GM12878 (cell line): ENCODE measurements around the gene TLCD5. TPM values are rescaled to one million over a fixed set of nuclear protein-coding genes. Genes with fewer than 3 reads are reported as not detected.

Experiments
- ATAC-seq: fragments of 200-7000 bp; cut with Tn5 transposase; 3 replicates; pipeline ENCODE4 v1.9.1; 2020; ENCODE audit warnings: mild to moderate bottlenecking, moderate library complexity
- BruUV-seq: library from RNA; stranded (reverse); fragments of 400-500 nt; replicated peaks from 2 replicates; lab custom pipeline; 2021; lab: Mats Ljungman, UMichigan
- CTCF ChIA-PET: fragments of 300-600 bp; sonication (Branson Sonifier 250); formaldehyde crosslinking; extraction: SDS; loops from one replicate; lab custom pipeline; 2021; ENCODE audit warnings: inconsistent platforms; lab: Yijun Ruan, JAX
- POLR2A ChIA-PET: fragments of 350-600 bp; formaldehyde crosslinking; extraction: SDS; loops from one replicate; lab custom pipeline; 2021; ENCODE audit warnings: inconsistent platforms; lab: Charles Lee
- RAD21 ChIA-PET: fragments of 300-600 bp; sonication (Branson Sonifier 250); formaldehyde crosslinking; loops from one replicate; lab custom pipeline; 2023; ENCODE audit warnings: antibody characterized with exemption; ENCODE audit not compliant: unreplicated experiment; lab: Charles Lee
- SMC1A ChIA-PET: fragments of 300-600 bp; sonication (Branson Sonifier 250); formaldehyde crosslinking; loops from one replicate; lab custom pipeline; 2023; ENCODE audit not compliant: unreplicated experiment, uncharacterized antibody; lab: Charles Lee
- DNase-seq: peaks from one replicate; pipeline ENCODE4 v3.0.0-alpha.2; 2011; ENCODE audit warnings: low read depth, low spot score
- FAIRE-seq: peaks from 3 replicates; lab custom pipeline; 2011; peaks lifted over from hg19 to GRCh38; lab: Jason Lieb, UNC
- H2AFZ ChIP-seq: 2 replicates; pipeline ENCODE4 v1.6.0; 2011; ENCODE audit warnings: low read depth, low read length, control low read depth; ENCODE audit not compliant: control insufficient read depth
- H3K27ac ChIP-seq: 2 replicates; pipeline ENCODE4 v1.5.1; 2011; ENCODE audit warnings: control low read depth; ENCODE audit not compliant: control insufficient read depth, insufficient read depth
- H3K27me3 ChIP-seq, 2 experiments: replicated peaks in 1 of 2; 2 replicates each; pipeline versions ENCODE4 v1.6.0 to v1.6.1; 2011; ENCODE audit warnings: low read length in 1 of 2; ENCODE audit not compliant: control insufficient read depth in 2 of 2, insufficient read depth in 2 of 2
- H3K36me3 ChIP-seq, 2 experiments: 2 replicates each; pipeline ENCODE4 v1.5.1; 2011; ENCODE audit warnings: low read length in 1 of 2; ENCODE audit not compliant: control insufficient read depth in 2 of 2, insufficient read depth in 2 of 2
- H3K4me1 ChIP-seq: 2 replicates; pipeline ENCODE4 v1.6.1; 2011; ENCODE audit warnings: mild to moderate bottlenecking, low read length, moderate library complexity, mixed read lengths; ENCODE audit not compliant: control insufficient read depth, insufficient read depth
- H3K4me2 ChIP-seq: 2 replicates; pipeline ENCODE4 v1.6.0; 2011; ENCODE audit warnings: control low read depth; ENCODE audit not compliant: control insufficient read depth, insufficient read depth
- H3K4me3 ChIP-seq: fragments of 200-600 bp; sonication (generic); 2 replicates; pipeline ENCODE4 v1.5.1; 2016
- H3K79me2 ChIP-seq: 2 replicates; pipeline ENCODE4 v1.6.0; 2011; ENCODE audit warnings: low read length; ENCODE audit not compliant: control insufficient read depth, insufficient read depth
- H3K9ac ChIP-seq: 2 replicates; pipeline ENCODE4 v1.8.0; 2011; ENCODE audit warnings: low read length, control low read depth, mixed read lengths; ENCODE audit not compliant: control insufficient read depth, insufficient read depth
- H3K9me3 ChIP-seq: replicated peaks from 3 replicates; pipeline ENCODE4 v1.5.1; 2011; ENCODE audit warnings: mild to moderate bottlenecking, low read length; ENCODE audit not compliant: control insufficient read depth, insufficient read depth
- H4K20me1 ChIP-seq: 2 replicates; pipeline ENCODE4 v1.6.0; 2011; ENCODE audit not compliant: control insufficient read depth, insufficient read depth
- SPI1 ChIP-seq: IDR thresholded peaks from 2 replicates; pipeline ENCODE4 v1.6.1; 2011; ENCODE audit warnings: low read depth, mild to moderate bottlenecking, low read length, moderate library complexity, borderline replicate concordance; ENCODE audit not compliant: insufficient read depth
- TCF7 ChIP-seq: IDR thresholded peaks from 2 replicates; pipeline ENCODE4 v1.6.1; 2014; ENCODE audit warnings: antibody characterized with exemption, borderline replicate concordance
- ZSCAN29 ChIP-seq: fragments of 450-650 bp; IDR thresholded peaks from 2 replicates; pipeline ENCODE4 v1.6.1; 2017; ENCODE audit warnings: mild to moderate bottlenecking, moderate library complexity
- WGBS: methylation state at CpG from one replicate; pipeline ENCODE4 v1.1.6; 2016; ENCODE audit warnings: low lambda C conversion rate; ENCODE audit not compliant: insufficient replicate concordance, insufficient coverage; ENCODE audit errors: missing lambda C conversion rate; 5-methylcytosine and 5-hydroxymethylcytosine counted together
- in situ Hi-C: fragments of 300-500 bp; cut with MboI; formaldehyde crosslinking; loops from 9 replicates; pipeline ENCODE4 v1.14.3; 2018; ENCODE audit warnings: mixed read lengths
- intact Hi-C: fragments of 100-400 bp; cut with micrococcal nuclease; formaldehyde crosslinking; loops from one replicate; pipeline ENCODE4 v1.14.2; 2022; ENCODE audit not compliant: unreplicated experiment
- polyA plus RNA-seq, 11 experiments: library from polyadenylated mRNA; depleted of rRNA in 4 of 11; unstranded in 6 of 11; stranded (reverse) in 5 of 11; fragments of >200 nt; fragmentation: Nextera tagmentation in 4 of 11; fragmentation: Illumina TruSeq in 1 of 11; extraction: Ambion mirVana in 4 of 11; extraction: Trizol in 1 of 11; gene quantifications; 1 replicate in 1 of 11; 2 replicates in 10 of 11; pipeline versions ENCODE4 v1.2.1 to v1.2.3, GENCODE V29; 2011 to 2016; ENCODE audit warnings: inconsistent platforms in 2 of 11, missing spikeins in 2 of 11, low read depth in 1 of 11
- total RNA-seq, 4 experiments: library from RNA; depleted of rRNA in 3 of 4; stranded (reverse); fragments of >200 nt in 3 of 4; fragmentation: Illumina TruSeq in 1 of 4; extraction: Trizol in 1 of 4; gene quantifications; 2 replicates each; pipeline versions ENCODE4 v1.2.1 to v1.2.3, GENCODE V29; 2013 to 2021

The TLCD5 gene
- total and polyA plus RNA-seq, 10 of the 15 experiments (the other 5 are each of a cell fraction or from before 2014, with no cell fraction given) = 2.4 to 13.3 (median 3.2) TPM

DNA sequence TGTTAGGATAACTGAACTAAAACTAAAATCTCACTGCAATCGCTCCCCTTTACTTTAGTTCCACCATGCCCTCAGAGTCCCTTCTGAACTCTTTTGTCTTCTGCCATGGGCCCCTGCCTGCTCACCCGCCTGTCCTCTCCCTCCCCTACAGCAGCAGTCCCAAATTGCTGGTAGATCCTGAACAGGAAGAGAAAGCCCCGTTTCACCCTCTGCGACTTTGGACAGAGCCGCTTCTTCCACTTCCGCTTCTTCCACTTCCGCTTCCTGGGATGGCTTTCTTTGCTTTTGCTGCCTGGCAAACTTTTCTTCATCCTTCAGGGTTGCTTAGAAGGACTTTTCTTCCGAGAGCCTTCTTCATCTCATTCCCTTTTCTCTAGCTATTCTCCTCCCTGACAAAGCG, 35.7 kb upstream of the TLCD5 start:
- no peak for ATAC-seq
- H3K79me2 ChIP-seq = no peaks in the 10 kb centered on the region
- no peak overlapping the region for H3K4me3 ChIP-seq
- TF ChIP-seq ZSCAN29 = no peak
- peak; percentile 63; the same call in 1 of the 2 replicates for TF ChIP-seq SPI1
- H3K27ac ChIP-seq = no peak overlapping the region
- H3K27me3 ChIP-seq = no peaks in the 10 kb centered on the region; a peak in 1 of 4 replicates
- DNase-seq = no peak
- CTCF ChIA-PET = interaction anchor here (0.6 to 6.0 kb wide), 5 partner anchors 11 to 62 kb away, joined by 3 to 36 read pairs (median 4); no protein-coding TSS in a partner anchor
- intact Hi-C loops (no loop called here), in situ Hi-C loops (no loop called here)
- no peak overlapping the region for H3K9ac ChIP-seq
- H4K20me1 ChIP-seq = no peaks in the 10 kb centered on the region
- POLR2A ChIA-PET = no interaction called here
- no peak overlapping the region for H2AFZ ChIP-seq
- no TSS peak for BruUV-seq
- no peaks in the 10 kb centered on the region for H3K4me1 ChIP-seq
- H3K9me3 ChIP-seq = no peaks in the 10 kb centered on the region; the same call in 2 of the 3 replicates
- RAD21 ChIA-PET = interaction anchor here (1.6 kb wide), 1 partner anchor 41 kb away, joined by 5 read pairs; no protein-coding TSS in a partner anchor
- SMC1A ChIA-PET = interaction anchor here (1.2 to 5.0 kb wide), 2 partner anchors 13 to 29 kb away, joined by 5 to 21 read pairs; no protein-coding TSS in a partner anchor
- no peak overlapping the region for H3K4me2 ChIP-seq
- no peak for FAIRE-seq
- 39% methylated on average over 8 of the region's 9 CpGs for WGBS
- H3K36me3 ChIP-seq = no peaks in the 10 kb centered on the region

DNA sequence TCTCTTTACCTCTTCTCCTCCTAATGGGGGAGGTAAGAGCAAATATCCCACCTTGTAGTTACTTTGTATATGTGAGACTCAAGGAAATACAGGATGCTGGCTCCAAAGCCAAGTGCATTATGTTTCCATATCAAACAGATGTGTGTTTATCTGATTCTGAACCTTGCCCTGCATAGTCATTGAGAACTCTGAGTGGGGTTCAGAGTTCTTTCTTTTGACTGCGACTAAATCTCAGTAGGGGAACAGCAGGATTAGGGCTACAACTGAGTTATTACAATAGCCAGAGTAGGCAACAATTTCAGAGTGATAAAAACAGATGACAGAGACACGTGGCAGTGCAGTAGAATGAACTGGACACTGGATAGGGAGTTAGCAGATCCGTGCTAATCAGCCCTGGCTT, 34.1 kb upstream of the TLCD5 start:
- no peaks in the 10 kb centered on the region for H3K79me2 ChIP-seq
- H3K4me1 ChIP-seq = no peaks in the 10 kb centered on the region
- in situ Hi-C loops (no loop called here), intact Hi-C loops (no loop called here)
- ChIA-PET CTCF (interaction anchor here (2.7 to 6.0 kb wide), 2 partner anchors 12 to 56 kb away, joined by 8 to 36 read pairs; no protein-coding TSS in a partner anchor), POLR2A (no interaction called here), SMC1A (interaction anchor here (1.2 to 5.0 kb wide), 2 partner anchors 12 to 57 kb away, joined by 4 to 21 read pairs; no protein-coding TSS in a partner anchor), RAD21 (no interaction called here)
- FAIRE-seq (peak; percentile 68), DNase-seq (no peak), ATAC-seq (no peak)
- no peak overlapping the region for H2AFZ ChIP-seq
- BruUV-seq = no TSS peak
- WGBS = 15% methylated on average over 3 of the region's 3 CpGs
- no peaks in the 10 kb centered on the region; a peak in 1 of 4 replicates for H3K27me3 ChIP-seq
- H3K9me3 ChIP-seq = no peaks in the 10 kb centered on the region; the same call in 2 of the 3 replicates
- no peaks in the 10 kb centered on the region; the same call in 1 of the 2 replicates for H4K20me1 ChIP-seq
- no peak overlapping the region for H3K4me2 ChIP-seq
- H3K9ac ChIP-seq = no peak overlapping the region
- no peak for TF ChIP-seq TCF7
- no peaks in the 10 kb centered on the region for H3K36me3 ChIP-seq
- no peak overlapping the region for H3K4me3 ChIP-seq
- no peak overlapping the region for H3K27ac ChIP-seq
